OCI-LY7 (cell line): ENCODE measurements around the gene FUZ. TPM values are rescaled to one million over a fixed set of nuclear protein-coding genes. Genes with fewer than 3 reads are reported as not detected.

Experiments
- BruUV-seq: library from RNA; stranded (reverse); fragments of 400-500 nt; replicated peaks from 2 replicates; lab custom pipeline; 2021; lab: Mats Ljungman, UMichigan
- CTCF ChIA-PET: fragments of 300-600 bp; sonication (Branson Sonifier 250); formaldehyde crosslinking; loops from one replicate; lab custom pipeline; 2022; ENCODE audit warnings: antibody characterized with exemption; ENCODE audit not compliant: unreplicated experiment; lab: Charles Lee
- POLR2A ChIA-PET: fragments of 300-600 bp; sonication (Branson Sonifier 250); formaldehyde crosslinking; loops from one replicate; lab custom pipeline; 2022; ENCODE audit warnings: antibody characterized with exemption; lab: Charles Lee
- DNase-seq: peaks from one replicate; pipeline ENCODE4 v3.0.0-alpha.2; 2015; ENCODE audit warnings: low spot score
- H2AFZ ChIP-seq: fragments of 200-600 bp; sonication (generic), shearing (Covaris generic); 2 replicates; pipeline ENCODE4 v1.6.1; 2014; ENCODE audit warnings: mild to moderate bottlenecking, antibody characterized with exemption, low read length, moderate library complexity
- H3K27ac ChIP-seq: fragments of 200-600 bp; sonication (generic); 2 replicates; pipeline ENCODE4 v1.5.1; 2014; ENCODE audit warnings: mixed run types, low read depth, mild to moderate bottlenecking, moderate library complexity, low read length, inconsistent platforms; ENCODE audit not compliant: poor library complexity, severe bottlenecking
- H3K36me3 ChIP-seq: fragments of 200-600 bp; sonication (generic); 2 replicates; pipeline ENCODE4 v1.6.1; 2014; ENCODE audit warnings: mild to moderate bottlenecking, antibody characterized with exemption, low read length, moderate library complexity, mixed read lengths; ENCODE audit not compliant: insufficient read depth
- H3K4me1 ChIP-seq: fragments of 200-600 bp; sonication (generic); 2 replicates; pipeline ENCODE4 v1.5.1; 2014; ENCODE audit warnings: mild to moderate bottlenecking, low read length; ENCODE audit not compliant: insufficient read depth, poor library complexity, severe bottlenecking
- H3K4me2 ChIP-seq: fragments of 200-600 bp; sonication (generic); 2 replicates; pipeline ENCODE4 v1.6.1; 2014; ENCODE audit warnings: mild to moderate bottlenecking, low read length
- H3K4me3 ChIP-seq: fragments of 200-600 bp; sonication (generic); 2 replicates; pipeline ENCODE4 v1.5.1; 2014; ENCODE audit warnings: mild to moderate bottlenecking, low read depth, low read length; ENCODE audit not compliant: poor library complexity, severe bottlenecking
- H3K79me2 ChIP-seq: fragments of 200-600 bp; sonication (generic); 2 replicates; pipeline ENCODE4 v1.6.1; 2016; ENCODE audit warnings: low read depth, mild to moderate bottlenecking, low read length, moderate library complexity, mixed read lengths; ENCODE audit not compliant: insufficient read depth
- H3K9me2 ChIP-seq: fragments of 200-600 bp; sonication (generic); 2 replicates; pipeline ENCODE4 v1.6.1; 2016; ENCODE audit warnings: mild to moderate bottlenecking, low read length, mixed read lengths; ENCODE audit not compliant: insufficient read depth
- H3K9me3 ChIP-seq: fragments of 200-600 bp; sonication (generic); 2 replicates; pipeline ENCODE4 v1.6.1; 2014; ENCODE audit warnings: mild to moderate bottlenecking, mixed run types, low read length, mixed read lengths
- H4K20me1 ChIP-seq: fragments of 200-600 bp; sonication (generic); 2 replicates; pipeline ENCODE4 v1.6.1; 2014; ENCODE audit warnings: mild to moderate bottlenecking, antibody characterized with exemption, low read length, moderate library complexity, mixed read lengths; ENCODE audit not compliant: insufficient read depth
- EZH2phosphoT487 ChIP-seq: fragments of 200-600 bp; sonication (generic); IDR thresholded peaks from 2 replicates; pipeline ENCODE4 v1.6.1; 2018; ENCODE audit warnings: low read depth, borderline replicate concordance, mild to moderate bottlenecking, mixed run types, antibody characterized with exemption, low read length, moderate library complexity, mixed read lengths
- intact Hi-C: fragments of 100-400 bp; cut with micrococcal nuclease; formaldehyde crosslinking; loops from one replicate; pipeline ENCODE4 v1.10.0; 2022; ENCODE audit not compliant: unreplicated experiment
- total RNA-seq, 2 experiments: library from RNA; depleted of rRNA in 1 of 2; stranded (reverse); fragments of >200 nt in 1 of 2; shearing (Covaris generic) in 1 of 2; gene quantifications; 2 replicates each; pipeline ENCODE4 v1.2.3, GENCODE V29; 2014 to 2022
- TF ChIP-seq, protein P1 (sequence below): fragments of 200-600 bp; sonication (generic); conservative IDR thresholded peaks from 2 replicates; pipeline ENCODE4 v1.5.1; 2014; ENCODE audit warnings: mild to moderate bottlenecking, antibody characterized with exemption, low read length, moderate library complexity, mixed read lengths

The FUZ gene
- total RNA-seq, 2 experiments from 2014 or later: 28.1 to 33.6 TPM

- H3K79me2 ChIP-seq: no peaks in the 10 kb centered on the region
- H3K4me1 ChIP-seq: peaks cover 29% of the 10 kb centered on the region
- H2AFZ ChIP-seq: no peak overlapping the region
- peak; percentile 88 for DNase-seq
- H3K9me2 ChIP-seq: no peaks in the 10 kb centered on the region
- POLR2A ChIA-PET: no interaction called here
- H3K4me3 ChIP-seq: peak overlapping the region; percentile 61
- no peak overlapping the region for H3K27ac ChIP-seq
- H3K4me2 ChIP-seq: peak overlapping the region; percentile 66
- CTCF ChIA-PET: no interaction called here
- BruUV-seq: no TSS peak
- H3K9me3 ChIP-seq: no peaks in the 10 kb centered on the region
- peaks cover 37% of the 10 kb centered on the region for H3K36me3 ChIP-seq
- no peaks in the 10 kb centered on the region for H4K20me1 ChIP-seq
- TF ChIP-seq, protein P1, sequence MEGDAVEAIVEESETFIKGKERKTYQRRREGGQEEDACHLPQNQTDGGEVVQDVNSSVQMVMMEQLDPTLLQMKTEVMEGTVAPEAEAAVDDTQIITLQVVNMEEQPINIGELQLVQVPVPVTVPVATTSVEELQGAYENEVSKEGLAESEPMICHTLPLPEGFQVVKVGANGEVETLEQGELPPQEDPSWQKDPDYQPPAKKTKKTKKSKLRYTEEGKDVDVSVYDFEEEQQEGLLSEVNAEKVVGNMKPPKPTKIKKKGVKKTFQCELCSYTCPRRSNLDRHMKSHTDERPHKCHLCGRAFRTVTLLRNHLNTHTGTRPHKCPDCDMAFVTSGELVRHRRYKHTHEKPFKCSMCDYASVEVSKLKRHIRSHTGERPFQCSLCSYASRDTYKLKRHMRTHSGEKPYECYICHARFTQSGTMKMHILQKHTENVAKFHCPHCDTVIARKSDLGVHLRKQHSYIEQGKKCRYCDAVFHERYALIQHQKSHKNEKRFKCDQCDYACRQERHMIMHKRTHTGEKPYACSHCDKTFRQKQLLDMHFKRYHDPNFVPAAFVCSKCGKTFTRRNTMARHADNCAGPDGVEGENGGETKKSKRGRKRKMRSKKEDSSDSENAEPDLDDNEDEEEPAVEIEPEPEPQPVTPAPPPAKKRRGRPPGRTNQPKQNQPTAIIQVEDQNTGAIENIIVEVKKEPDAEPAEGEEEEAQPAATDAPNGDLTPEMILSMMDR: no peak
- TF ChIP-seq EZH2phosphoT487: no peak
- intact Hi-C loops: no loop called here
These were observed 4.4 kb downstream of the FUZ start for GRCh38 chr19:49808711-49809159.

- peaks cover 29% of the 10 kb centered on the region for H3K4me1 ChIP-seq
- no peak overlapping the region for H2AFZ ChIP-seq
- H3K36me3 ChIP-seq: peaks cover 43% of the 10 kb centered on the region
- H3K9me2 ChIP-seq: no peaks in the 10 kb centered on the region
- H3K27ac ChIP-seq: no peak overlapping the region
- peak overlapping the region; percentile 61 for H3K4me3 ChIP-seq
- no peaks in the 10 kb centered on the region for H3K9me3 ChIP-seq
- peak overlapping the region; percentile 66; the same call in 1 of the 2 replicates for H3K4me2 ChIP-seq
- H4K20me1 ChIP-seq: no peaks in the 10 kb centered on the region
- ChIA-PET POLR2A (no interaction called here), CTCF (no interaction called here)
- no TSS peak for BruUV-seq
- intact Hi-C loops: no loop called here
- H3K79me2 ChIP-seq: no peaks in the 10 kb centered on the region
- TF ChIP-seq, protein P1: no peak
- no peak for TF ChIP-seq EZH2phosphoT487
- DNase-seq: no peak
These were observed 5.0 kb downstream of the FUZ start for GRCh38 chr19:49807904-49808675.
